HEK293T (cell line): ENCODE measurements around the gene SMTNL1.

Source experiments
- CTCF ChIA-PET: fragments of 350-600 bp; formaldehyde crosslinking; extraction: SDS; loops from one replicate; lab custom pipeline; 2021; ENCODE audit warnings: antibody characterized with exemption, inconsistent platforms; lab: Yijun Ruan, JAX
- POLR2A ChIA-PET: fragments of 350-600 bp; formaldehyde crosslinking; extraction: SDS; loops from one replicate; lab custom pipeline; 2020; ENCODE audit warnings: antibody characterized with exemption, inconsistent platforms; lab: Yijun Ruan, JAX
- DNase-seq: peaks from one replicate; pipeline ENCODE4 v3.0.0; 2012; ENCODE audit warnings: mixed read lengths; ENCODE audit errors: extremely low spot score
- ARNT ChIP-seq: fragments of 450-650 bp; IDR thresholded peaks from 2 replicates; pipeline ENCODE4 v1.6.1; 2017; ENCODE audit warnings: mild to moderate bottlenecking
- BHLHE40 ChIP-seq: fragments of 450-650 bp; IDR thresholded peaks from 2 replicates; pipeline ENCODE4 v1.6.1; 2016; ENCODE audit warnings: mild to moderate bottlenecking, moderate library complexity, borderline replicate concordance
- CTBP1 ChIP-seq: fragments of 450-650 bp; IDR thresholded peaks from 2 replicates; pipeline ENCODE4 v1.6.1; 2016; ENCODE audit warnings: borderline replicate concordance
- ELF4 ChIP-seq: fragments of 450-650 bp; IDR thresholded peaks from 2 replicates; pipeline ENCODE4 v1.6.1; 2017; ENCODE audit warnings: antibody characterized with exemption
- FOXA1 ChIP-seq: fragments of 450-650 bp; IDR thresholded peaks from 2 replicates; pipeline ENCODE4 v1.6.1; 2016; ENCODE audit warnings: mild to moderate bottlenecking
- FOXK2 ChIP-seq: fragments of 450-650 bp; IDR thresholded peaks from 2 replicates; pipeline ENCODE4 v1.6.1; 2016; ENCODE audit warnings: mild to moderate bottlenecking
- FOXM1 ChIP-seq: fragments of 450-650 bp; IDR thresholded peaks from 2 replicates; pipeline ENCODE4 v1.6.1; 2017; ENCODE audit warnings: mild to moderate bottlenecking, borderline replicate concordance
- HDGF ChIP-seq: fragments of 450-650 bp; IDR thresholded peaks from 2 replicates; pipeline ENCODE4 v1.6.1; 2017; ENCODE audit warnings: antibody characterized with exemption, borderline replicate concordance
- L3MBTL2 ChIP-seq: fragments of 450-650 bp; conservative IDR thresholded peaks from 2 replicates; pipeline ENCODE4 v1.6.1; 2016; ENCODE audit warnings: mild to moderate bottlenecking
- LEF1 ChIP-seq: fragments of 450-650 bp; IDR thresholded peaks from 2 replicates; pipeline ENCODE4 v1.6.1; 2017; ENCODE audit warnings: mild to moderate bottlenecking, borderline replicate concordance
- NFRKB ChIP-seq: fragments of 450-650 bp; IDR thresholded peaks from 2 replicates; pipeline ENCODE4 v1.6.1; 2016; ENCODE audit warnings: mild to moderate bottlenecking, moderate library complexity
- PKNOX1 ChIP-seq: fragments of 450-650 bp; IDR thresholded peaks from 2 replicates; pipeline ENCODE4 v1.6.1; 2016
- SP1 ChIP-seq: fragments of 450-650 bp; IDR thresholded peaks from 2 replicates; pipeline ENCODE4 v1.6.1; 2017
- SUZ12 ChIP-seq: fragments of 450-650 bp; IDR thresholded peaks from 2 replicates; pipeline ENCODE4 v1.6.1; 2016; ENCODE audit warnings: mild to moderate bottlenecking
- TARDBP ChIP-seq: fragments of 450-650 bp; IDR thresholded peaks from 2 replicates; pipeline ENCODE4 v1.6.1; 2016
- ZNF384 ChIP-seq: fragments of 450-650 bp; IDR thresholded peaks from 2 replicates; pipeline ENCODE4 v1.6.1; 2016

Gene SMTNL1

DNA sequence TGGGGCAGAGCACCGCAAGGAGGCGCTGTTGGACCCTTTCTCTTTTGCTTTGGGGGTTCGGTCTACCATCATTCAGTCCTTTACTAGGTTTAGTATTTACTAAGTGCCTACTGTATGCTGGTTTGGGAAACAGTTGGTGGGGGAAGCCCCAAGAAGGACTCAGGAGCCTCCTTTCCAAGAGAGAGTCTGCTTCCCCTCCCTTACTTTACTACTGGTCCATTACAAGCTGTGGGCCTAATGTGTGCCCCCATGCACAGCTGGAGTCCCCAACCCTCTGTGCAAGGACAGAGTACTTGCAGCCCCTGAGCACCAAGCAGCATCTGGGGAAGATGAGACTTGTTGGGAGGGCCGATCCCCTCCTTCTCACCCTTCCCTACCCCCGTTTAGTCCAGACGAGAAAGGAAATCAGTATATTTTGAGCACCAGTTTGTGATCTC, 31.0 kb downstream of the SMTNL1 start:
- no peak for DNase-seq
- ChIA-PET CTCF (interaction anchor here (0.5 to 3.0 kb wide), 16 partner anchors 11 to 262 kb away, joined by 3 to 59 read pairs (median 4); partner anchors contain the start of gene YPEL4), POLR2A (interaction anchor here (1.4 to 2.2 kb wide), 3 partner anchors 66 to 76 kb away, joined by 3 to 22 read pairs (median 8); no protein-coding TSS in a partner anchor)
- TF ChIP-seq L3MBTL2: no peak
- no peak for TF ChIP-seq SP1
- TF ChIP-seq SUZ12: no peak
- no peak for TF ChIP-seq ZNF384
- TF ChIP-seq FOXM1: no peak
- TF ChIP-seq FOXA1: no peak
- no peak for TF ChIP-seq HDGF
- no peak for TF ChIP-seq ARNT

DNA sequence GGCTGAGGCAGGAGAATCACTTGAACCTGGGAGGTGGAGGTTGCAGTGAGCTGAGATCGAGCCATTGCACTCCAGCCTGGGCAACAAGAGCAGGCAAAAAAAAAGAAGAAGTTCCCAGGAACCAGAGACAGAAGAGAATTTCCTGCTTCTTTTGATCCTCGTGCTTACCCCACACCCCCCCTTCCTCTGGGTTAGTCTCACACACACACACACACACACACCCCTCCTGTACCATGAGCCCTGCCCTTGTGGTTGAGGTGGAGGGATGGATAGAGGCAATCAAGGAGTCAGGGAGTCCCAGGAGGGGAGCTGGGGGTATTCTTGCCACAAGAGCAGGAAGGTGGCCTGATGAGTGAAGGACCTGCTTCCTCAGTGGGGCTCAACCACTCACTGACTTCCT, 34.2 kb downstream of the SMTNL1 start:
- TF ChIP-seq HDGF (no peak), SUZ12 (no peak), TARDBP (no peak), ZNF384 (no peak), LEF1 (no peak), PKNOX1 (no peak), BHLHE40 (no peak), FOXM1 (no peak), L3MBTL2 (no peak), ARNT (no peak), NFRKB (no peak), FOXA1 (no peak), CTBP1 (no peak), SP1 (no peak), FOXK2 (no peak)
- no peak for DNase-seq
- ChIA-PET POLR2A (interaction anchor here (0.9 kb wide), 1 partner anchor 68 kb away, joined by 4 read pairs; no protein-coding TSS in a partner anchor), CTCF (interaction anchor here (0.6 to 1.4 kb wide), 3 partner anchors 70 to 289 kb away, joined by 3 to 6 read pairs (median 6); no protein-coding TSS in a partner anchor)

DNA sequence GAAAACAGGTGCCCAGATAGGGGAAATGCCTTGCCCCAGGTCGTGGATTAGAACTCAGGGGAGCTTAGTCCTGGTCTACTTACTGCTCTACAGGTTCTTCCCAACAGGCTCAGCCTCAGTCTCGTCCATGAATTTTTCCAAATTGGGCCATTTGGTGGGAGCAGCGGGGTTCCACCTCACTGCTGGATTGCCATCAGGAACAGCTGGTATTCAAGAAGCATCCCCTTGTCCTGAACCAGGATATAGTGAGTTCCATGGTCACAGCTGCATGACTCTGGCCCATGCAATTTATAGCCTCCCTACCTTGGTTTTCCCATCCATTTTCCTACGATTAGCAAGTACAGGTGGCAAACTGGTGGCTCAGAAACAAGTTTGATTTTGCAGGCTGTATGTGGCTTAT, 36.7 kb downstream of the SMTNL1 start:
- DNase-seq: no peak
- no peak for TF ChIP-seq SUZ12
- CTCF ChIA-PET: no interaction called here
- POLR2A ChIA-PET: no interaction called here

GRCh38 chr11:57584341-57584740, 46.9 kb downstream of the SMTNL1 start:
- DNase-seq: no peak
- ChIA-PET CTCF (no interaction called here), POLR2A (no interaction called here)
- TF ChIP-seq ARNT (no peak), FOXK2 (no peak), CTBP1 (no peak)

DNA sequence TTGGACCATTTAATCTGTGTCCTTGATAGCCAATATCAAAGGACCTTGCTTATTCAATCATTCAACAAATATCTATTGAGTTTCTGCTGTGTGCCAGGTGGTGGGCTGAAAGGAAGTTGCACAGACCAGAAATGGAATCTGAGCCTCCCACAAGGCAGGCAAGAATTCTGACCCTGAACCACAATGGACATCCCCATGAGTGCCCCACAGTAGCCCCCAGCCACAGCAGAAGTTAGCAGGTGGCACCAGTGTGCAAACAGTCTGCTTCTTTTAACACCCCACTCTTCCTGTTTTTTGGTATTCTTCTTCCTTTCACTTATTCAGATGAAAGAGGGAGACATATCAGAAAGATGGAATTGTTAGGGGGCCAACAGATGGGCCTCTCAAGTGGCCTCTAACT, 47.9 kb downstream of the SMTNL1 start:
- TF ChIP-seq SP1 (no peak), CTBP1 (no peak), L3MBTL2 (no peak), TARDBP (no peak), FOXK2 (no peak), LEF1 (no peak), ARNT (no peak), FOXM1 (no peak), NFRKB (no peak), HDGF (no peak), PKNOX1 (no peak)
- CTCF ChIA-PET: no interaction called here
- POLR2A ChIA-PET: no interaction called here
- DNase-seq: no peak

DNA sequence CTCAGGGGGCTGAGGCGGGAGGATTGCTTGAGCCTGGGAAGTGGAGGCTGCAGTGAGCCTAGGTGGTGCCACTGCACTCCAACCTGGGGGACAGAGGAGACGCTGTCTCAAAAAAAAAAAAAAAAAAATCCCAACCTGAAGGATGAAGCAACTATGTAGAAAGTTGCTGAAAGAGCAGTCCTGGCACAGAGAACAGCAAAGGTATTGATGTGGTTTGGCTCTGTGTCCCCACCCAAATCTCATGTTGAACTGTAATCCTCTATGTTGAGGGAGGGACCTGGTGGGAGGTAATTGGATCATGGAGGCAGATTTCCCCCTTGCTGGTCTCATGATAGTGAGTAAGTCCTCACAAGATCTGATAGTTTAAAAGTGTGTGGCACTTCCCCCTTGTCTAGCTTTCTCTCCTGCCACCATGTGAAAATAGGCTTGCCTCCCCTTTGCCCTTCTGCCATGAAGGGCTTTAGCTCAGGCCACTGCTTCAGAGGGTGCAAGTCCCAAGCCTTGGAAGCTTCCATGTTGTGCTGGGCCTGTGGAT, 49.4 kb downstream of the SMTNL1 start:
- DNase-seq: no peak
- ChIA-PET POLR2A (no interaction called here), CTCF (interaction anchor here (0.7 kb wide), 1 partner anchor 19 kb away, joined by 4 read pairs; the partner anchor contains the start of gene UBE2L6)
- no peak for TF ChIP-seq HDGF
- no peak for TF ChIP-seq ZNF384
- TF ChIP-seq SP1: no peak
- TF ChIP-seq FOXA1: no peak
- no peak for TF ChIP-seq BHLHE40
- no peak for TF ChIP-seq TARDBP
- no peak for TF ChIP-seq ELF4
- no peak for TF ChIP-seq LEF1
- no peak for TF ChIP-seq L3MBTL2
- no peak for TF ChIP-seq FOXM1
- TF ChIP-seq CTBP1: no peak
- no peak for TF ChIP-seq FOXK2
- no peak for TF ChIP-seq SUZ12
- no peak for TF ChIP-seq ARNT
- TF ChIP-seq PKNOX1: no peak
